ENCODE measurements around the gene POLR3A.

POLR3A gene

GRCh38 chr10:77926566-77927401 is 102.5 kb downstream of the POLR3A start, which contains the start of gene DLG5:
DLG5 (minus strand) TSS chr10:77926755; CDS start chr10:77926520, 235 bp downstream.
- peaks cover 4% of the 10 kb centered on the region for H3K27me3 ChIP-seq (ENCODE audit: control insufficient read depth, insufficient read depth, low read length)
- H3K9me3 ChIP-seq (ENCODE audit: control insufficient read depth, low read length) = no peaks in the 10 kb centered on the region
- no peaks in the 10 kb centered on the region for H3K36me3 ChIP-seq (ENCODE audit: control insufficient read depth, insufficient read depth, low read length)
- H3K4me3 ChIP-seq (ENCODE audit: low read length) = peak within 1 kb of the TSS; percentile 74
- H3K4me1 ChIP-seq (ENCODE audit: control insufficient read depth, insufficient read depth, low read length) = peaks cover 17% of the 10 kb centered on the region
- peak within 1 kb of the TSS; percentile 83 for H3K9ac ChIP-seq (ENCODE audit: low read length)

- Histone ChIP-seq H3K27me3 (ENCODE audit: control insufficient read depth, insufficient read depth, low read length) (peaks cover 4% of the 10 kb centered on the region), H3K4me1 (ENCODE audit: control insufficient read depth, insufficient read depth, low read length) (peaks cover 17% of the 10 kb centered on the region)
Measured at GRCh38 chr10:77925795-77926565, 103.3 kb downstream of the POLR3A start.

GRCh38 chr10:77925410-77925794 is 103.9 kb downstream of the POLR3A start:
- H3K4me1 ChIP-seq (ENCODE audit: control insufficient read depth, insufficient read depth, low read length) = peaks cover 17% of the 10 kb centered on the region
- no peaks in the 10 kb centered on the region for H3K36me3 ChIP-seq (ENCODE audit: control insufficient read depth, insufficient read depth, low read length)
- H3K9me3 ChIP-seq (ENCODE audit: control insufficient read depth, low read length) = no peaks in the 10 kb centered on the region
- peaks cover 4% of the 10 kb centered on the region for H3K27me3 ChIP-seq (ENCODE audit: control insufficient read depth, insufficient read depth, low read length)
- peak overlapping the region; percentile 74 for H3K4me3 ChIP-seq (ENCODE audit: low read length)
- H3K9ac ChIP-seq (ENCODE audit: low read length) = peak overlapping the region; percentile 83

More at GRCh38 chr10:77925795-77926565, 103.3 kb downstream of the POLR3A start:
- no peaks in the 10 kb centered on the region for H3K9me3 ChIP-seq (ENCODE audit: control insufficient read depth, low read length)
- H3K4me3 ChIP-seq (ENCODE audit: low read length) = peak overlapping the region; percentile 74
- H3K9ac ChIP-seq (ENCODE audit: low read length) = peak overlapping the region; percentile 83
- no peaks in the 10 kb centered on the region for H3K36me3 ChIP-seq (ENCODE audit: control insufficient read depth, insufficient read depth, low read length)

- H3K4me3 ChIP-seq (ENCODE audit: low read length) = no peak overlapping the region
- peaks cover 25% of the 10 kb centered on the region for H3K4me1 ChIP-seq (ENCODE audit: control insufficient read depth, insufficient read depth, low read length)
- no peak overlapping the region for H3K9ac ChIP-seq (ENCODE audit: low read length)
- no peaks in the 10 kb centered on the region for H3K36me3 ChIP-seq (ENCODE audit: control insufficient read depth, insufficient read depth, low read length)
- H3K9me3 ChIP-seq (ENCODE audit: control insufficient read depth, low read length) = no peaks in the 10 kb centered on the region
- peaks cover 4% of the 10 kb centered on the region for H3K27me3 ChIP-seq (ENCODE audit: control insufficient read depth, insufficient read depth, low read length)
Measured at GRCh38 chr10:77922566-77923179, 106.6 kb downstream of the POLR3A start.

GRCh38 chr10:77922055-77922454 is 107.3 kb downstream of the POLR3A start:
- Histone ChIP-seq H3K4me1 (ENCODE audit: control insufficient read depth, insufficient read depth, low read length) (peaks cover 25% of the 10 kb centered on the region), H3K9ac (ENCODE audit: low read length) (no peak overlapping the region), H3K9me3 (ENCODE audit: control insufficient read depth, low read length) (no peaks in the 10 kb centered on the region), H3K36me3 (ENCODE audit: control insufficient read depth, insufficient read depth, low read length) (no peaks in the 10 kb centered on the region), H3K4me3 (ENCODE audit: low read length) (no peak overlapping the region), H3K27me3 (ENCODE audit: control insufficient read depth, insufficient read depth, low read length) (peaks cover under 1% of the 10 kb centered on the region)

- Histone ChIP-seq H3K9me3 (ENCODE audit: control insufficient read depth, low read length) (no peaks in the 10 kb centered on the region), H3K36me3 (ENCODE audit: control insufficient read depth, insufficient read depth, low read length) (no peaks in the 10 kb centered on the region), H3K9ac (ENCODE audit: low read length) (no peak overlapping the region), H3K4me1 (ENCODE audit: control insufficient read depth, insufficient read depth, low read length) (peaks cover 25% of the 10 kb centered on the region), H3K4me3 (ENCODE audit: low read length) (no peak overlapping the region), H3K27me3 (ENCODE audit: control insufficient read depth, insufficient read depth, low read length) (no peaks in the 10 kb centered on the region)
Measured at GRCh38 chr10:77921395-77921794, 107.9 kb downstream of the POLR3A start.

- H3K36me3 ChIP-seq (ENCODE audit: control insufficient read depth, insufficient read depth, low read length) = no peaks in the 10 kb centered on the region
- H3K9me3 ChIP-seq (ENCODE audit: control insufficient read depth, low read length) = no peaks in the 10 kb centered on the region
- H3K4me3 ChIP-seq (ENCODE audit: low read length) = no peak overlapping the region
- peaks cover 20% of the 10 kb centered on the region for H3K4me1 ChIP-seq (ENCODE audit: control insufficient read depth, insufficient read depth, low read length)
- no peak overlapping the region for H3K9ac ChIP-seq (ENCODE audit: low read length)
- H3K27me3 ChIP-seq (ENCODE audit: control insufficient read depth, insufficient read depth, low read length) = no peaks in the 10 kb centered on the region
Measured at GRCh38 chr10:77920495-77920894, 108.8 kb downstream of the POLR3A start.

- H3K9me3 ChIP-seq (ENCODE audit: control insufficient read depth, low read length) = no peaks in the 10 kb centered on the region
- H3K27me3 ChIP-seq (ENCODE audit: control insufficient read depth, insufficient read depth, low read length) = no peaks in the 10 kb centered on the region
- H3K9ac ChIP-seq (ENCODE audit: low read length) = no peak overlapping the region
- H3K4me1 ChIP-seq (ENCODE audit: control insufficient read depth, insufficient read depth, low read length) = peaks cover 12% of the 10 kb centered on the region
- no peak overlapping the region for H3K4me3 ChIP-seq (ENCODE audit: low read length)
- H3K36me3 ChIP-seq (ENCODE audit: control insufficient read depth, insufficient read depth, low read length) = no peaks in the 10 kb centered on the region
Measured at GRCh38 chr10:77919713-77920108, 109.6 kb downstream of the POLR3A start.
